HCT116 (cell line): ENCODE measurements around the gene FEM1B. TPM values are rescaled to one million over a fixed set of nuclear protein-coding genes. Genes with fewer than 3 reads are reported as not detected.

Experiments used
- ATAC-seq: fragments of 200-7000 bp; cut with Tn5 transposase; 2 replicates; pipeline ENCODE4 v1.9.1; 2020; ENCODE audit warnings: mild to moderate bottlenecking, moderate library complexity
- BruUV-seq: library from RNA; stranded (reverse); fragments of 400-500 nt; replicated peaks from 2 replicates; lab custom pipeline; 2021; lab: Mats Ljungman, UMichigan
- CTCF ChIA-PET: fragments of 300-600 bp; sonication (Branson Sonifier 250); formaldehyde crosslinking; loops from one replicate; lab custom pipeline; 2021; ENCODE audit warnings: antibody characterized with exemption; lab: Charles Lee
- POLR2A ChIA-PET: fragments of 300-600, 350-600 bp; sonication (Branson Sonifier 250); formaldehyde crosslinking; loops from one replicate; lab custom pipeline; 2021; ENCODE audit warnings: antibody characterized with exemption; lab: Charles Lee
- RAD21 ChIA-PET, 2 experiments: fragments of 300-600 bp; sonication (Branson Sonifier 250); formaldehyde crosslinking; loops; one replicate each; lab custom pipeline; 2023; ENCODE audit warnings: low total read pairs in 2 of 2; ENCODE audit not compliant: uncharacterized antibody in 2 of 2, unreplicated experiment in 2 of 2, low non-redundant PET in 1 of 2; lab: Charles Lee
- DNase-seq: peaks from one replicate; pipeline ENCODE4 v3.0.0-alpha.2; 2010; ENCODE audit warnings: low read depth, low spot score
- H2AFZ ChIP-seq: fragments of 200-600 bp; shearing (Covaris generic), sonication (generic); 2 replicates; pipeline ENCODE4 v1.6.1; 2017; ENCODE audit warnings: low read depth, mixed run types, mixed read lengths, antibody characterized with exemption, low read length; ENCODE audit not compliant: poor library complexity, severe bottlenecking
- H3K27ac ChIP-seq: 2 replicates; pipeline ENCODE4 v1.5.1; 2012; ENCODE audit warnings: low read depth, low read length
- H3K27me3 ChIP-seq: fragments of 200-600 bp; sonication (generic); 2 replicates; pipeline ENCODE4 v1.6.1; 2016; ENCODE audit warnings: mixed run types, low read length, mixed read lengths; ENCODE audit not compliant: insufficient read depth
- H3K36me3 ChIP-seq, 2 experiments: fragments of 200-500 bp in 1 of 2; fragments of 200-600 bp in 1 of 2; sonication (Bioruptor generic) in 1 of 2; sonication (generic) in 1 of 2; 2 replicates each; pipeline versions ENCODE4 v1.5.1 to v1.6.1; 2014 to 2016; ENCODE audit warnings: low read length in 2 of 2, inconsistent platforms in 1 of 2, mixed read lengths in 1 of 2, mixed run types in 1 of 2; ENCODE audit not compliant: insufficient read depth in 2 of 2, control insufficient read depth in 1 of 2
- H3K4me1 ChIP-seq, 2 experiments: fragments of 200-600 bp in 1 of 2; sonication (generic) in 1 of 2; 2 replicates each; pipeline versions ENCODE4 v1.5.1 to v1.6.1; 2012 to 2017; ENCODE audit warnings: low read length in 2 of 2, inconsistent platforms in 1 of 2, mild to moderate bottlenecking in 1 of 2, mixed read lengths in 1 of 2, mixed run types in 1 of 2, moderate library complexity in 1 of 2; ENCODE audit not compliant: insufficient read depth in 2 of 2, control insufficient read depth in 1 of 2
- H3K4me2 ChIP-seq: fragments of 200-600 bp; sonication (generic); 2 replicates; pipeline ENCODE4 v1.6.1; 2017; ENCODE audit warnings: mixed run types, low read length, mixed read lengths
- H3K4me3 ChIP-seq, 2 experiments: fragments of 200-600 bp in 1 of 2; sonication (generic) in 1 of 2; replicated peaks in 1 of 2; 2 replicates each; pipeline ENCODE4 v1.5.1; 2011 to 2016; ENCODE audit warnings: low read length in 2 of 2, control low read depth in 1 of 2, low read depth in 1 of 2, mild to moderate bottlenecking in 1 of 2, mixed read lengths in 1 of 2, mixed run types in 1 of 2
- H3K79me2 ChIP-seq: fragments of 200-600 bp; sonication (generic); 2 replicates; pipeline ENCODE4 v1.6.1; 2017; ENCODE audit warnings: mild to moderate bottlenecking, mixed run types, low read length, moderate library complexity, mixed read lengths; ENCODE audit not compliant: insufficient read depth
- H3K9ac ChIP-seq: fragments of 200-600 bp; sonication (generic); 2 replicates; pipeline ENCODE4 v1.6.1; 2016; ENCODE audit warnings: low read length, mixed read lengths
- H3K9me2 ChIP-seq: fragments of 200-600 bp; sonication (generic), shearing (Covaris generic); 2 replicates; pipeline ENCODE4 v1.6.1; 2017; ENCODE audit warnings: mixed run types, mild to moderate bottlenecking, moderate library complexity; ENCODE audit not compliant: insufficient read depth
- H3K9me3 ChIP-seq, 2 experiments: fragments of 200-500 bp in 1 of 2; fragments of 200-600 bp in 1 of 2; sonication (Bioruptor generic) in 1 of 2; sonication (generic) in 1 of 2; 2 replicates each; pipeline ENCODE4 v1.6.1; 2014 to 2017; ENCODE audit warnings: low read length in 2 of 2, mixed read lengths in 2 of 2, inconsistent platforms in 1 of 2, low read depth in 1 of 2, mild to moderate bottlenecking in 1 of 2, mixed run types in 1 of 2, moderate library complexity in 1 of 2; ENCODE audit not compliant: control insufficient read depth in 1 of 2, insufficient read depth in 1 of 2
- H4K20me1 ChIP-seq: fragments of 200-600 bp; sonication (generic), shearing (Covaris generic); 2 replicates; pipeline ENCODE4 v1.6.1; 2017; ENCODE audit warnings: mixed run types, mild to moderate bottlenecking, moderate library complexity; ENCODE audit not compliant: insufficient read depth
- CTCF ChIP-seq, 3 experiments: fragments of 200-600 bp in 1 of 3; sonication (generic) in 1 of 3; IDR thresholded peaks in 2 of 3; conservative IDR thresholded peaks in 1 of 3; 2 replicates each; pipeline ENCODE4 v1.5.1; 2012 to 2017; ENCODE audit warnings: low read depth in 2 of 3, low read length in 2 of 3, antibody characterized with exemption in 1 of 3, borderline replicate concordance in 1 of 3, control low read depth in 1 of 3, mild to moderate bottlenecking in 1 of 3, mixed read lengths in 1 of 3, mixed run types in 1 of 3, moderate library complexity in 1 of 3; ENCODE audit not compliant: insufficient read depth in 1 of 3
- EGR1 ChIP-seq: IDR thresholded peaks from 2 replicates; pipeline ENCODE4 v1.6.1; 2012; ENCODE audit warnings: low read depth
- EZH2 ChIP-seq: fragments of 200-600 bp; sonication (generic); IDR thresholded peaks from 2 replicates; pipeline ENCODE4 v1.6.1; 2017; ENCODE audit warnings: antibody characterized with exemption, mixed run types
- EZH2phosphoT487 ChIP-seq: fragments of 200-600 bp; IDR thresholded peaks from 2 replicates; pipeline ENCODE4 v1.6.1; 2018; ENCODE audit warnings: antibody characterized with exemption, borderline replicate concordance
- FOSL1 ChIP-seq: IDR thresholded peaks from 2 replicates; pipeline ENCODE4 v1.6.1; 2012; ENCODE audit warnings: low read depth
- JUND ChIP-seq: IDR thresholded peaks from 2 replicates; pipeline ENCODE4 v1.6.1; 2012
- REST ChIP-seq: IDR thresholded peaks from 2 replicates; pipeline ENCODE4 v1.6.1; 2012; ENCODE audit warnings: low read depth
- SIN3A ChIP-seq: IDR thresholded peaks from 2 replicates; pipeline ENCODE4 v1.6.1; 2012; ENCODE audit warnings: low read depth
- ZBTB33 ChIP-seq: IDR thresholded peaks from 2 replicates; pipeline ENCODE4 v1.6.1; 2011; ENCODE audit warnings: mild to moderate bottlenecking, low read length, moderate library complexity; ENCODE audit not compliant: insufficient replicate concordance; ENCODE audit errors: extremely low read depth
- ZFX ChIP-seq: fragments of 450-650 bp; IDR thresholded peaks from 2 replicates; pipeline ENCODE4 v1.6.1; 2017
- intact Hi-C: fragments of 100-400 bp; cut with micrococcal nuclease; formaldehyde crosslinking; loops from 2 replicates; pipeline ENCODE4 v1.10.0; 2022
- total RNA-seq: library from RNA; stranded (reverse); gene quantifications from one replicate; pipeline ENCODE4 v1.2.1, GENCODE V29; 2021; ENCODE audit not compliant: unreplicated experiment

Gene FEM1B
- total RNA-seq, 1 experiment from 2014 or later: 39.7 TPM

- Histone ChIP-seq H3K9me3 (no peaks in the 10 kb centered on the region), H3K4me3 (no peak overlapping the region), H3K27ac (no peak overlapping the region), H2AFZ (no peak overlapping the region), H4K20me1 (peaks cover 8% of the 10 kb centered on the region; the same call in 1 of the 2 replicates), H3K27me3 (no peaks in the 10 kb centered on the region), H3K4me1 (no peaks in the 10 kb centered on the region), H3K9me2 (no peaks in the 10 kb centered on the region), H3K9ac (no peak overlapping the region), H3K4me2 (no peak overlapping the region), H3K79me2 (peaks cover 69% of the 10 kb centered on the region), H3K36me3 (peaks cover 14 to 26% of the 10 kb centered on the region in 2 experiments; a peak in 3 of 4 replicates)
- BruUV-seq: no TSS peak
- RAD21 ChIA-PET: no interaction called here
- POLR2A ChIA-PET: interaction anchor here (0.8 kb wide), 1 partner anchor 15 kb away, joined by 3 read pairs; the partner anchor contains the start of gene FEM1B
- no peak for DNase-seq
- CTCF ChIA-PET: no interaction called here
- TF ChIP-seq JUND: no peak
- no peak for TF ChIP-seq ZBTB33
- no peak for TF ChIP-seq ZFX
- no peak for ATAC-seq
- intact Hi-C loops: no loop called here
Observed at GRCh38 chr15:68292967-68293366, 15.4 kb downstream of the FEM1B start.

GRCh38 chr15:68295014-68295805 lies 17.7 kb downstream of the FEM1B start:
- Histone ChIP-seq H3K9me3 (no peaks in the 10 kb centered on the region), H3K9ac (no peak overlapping the region), H3K27me3 (no peaks in the 10 kb centered on the region), H3K36me3 (peaks cover 12 to 14% of the 10 kb centered on the region in 2 experiments; a peak in 2 of 4 replicates), H3K4me2 (no peak overlapping the region), H4K20me1 (peaks cover 8% of the 10 kb centered on the region; the same call in 1 of the 2 replicates), H3K4me3 (no peak overlapping the region), H3K9me2 (no peaks in the 10 kb centered on the region), H3K4me1 (no peaks in the 10 kb centered on the region), H3K27ac (no peak overlapping the region), H3K79me2 (peaks cover 47% of the 10 kb centered on the region), H2AFZ (no peak overlapping the region)
- no peak for ATAC-seq
- BruUV-seq: no TSS peak
- CTCF ChIA-PET: interaction anchor here (1.2 to 2.3 kb wide), 2 partner anchors 11 to 42 kb away, joined by 5 to 19 read pairs; no protein-coding TSS in a partner anchor
- intact Hi-C loops: no loop called here
- RAD21 ChIA-PET: no interaction called here
- POLR2A ChIA-PET: no interaction called here
- no peak for DNase-seq
- TF ChIP-seq EZH2phosphoT487 (no peak), EGR1 (no peak), EZH2 (no peak), SIN3A (no peak), REST (no peak), FOSL1 (no peak), CTCF (IDR thresholded peaks at IDR 0.05 in 2 of 3, conservative IDR thresholded peaks at IDR 0.05 in 1 of 3; ENCODE audit: borderline replicate concordance in 1 of 3, insufficient read depth in 1 of 3, low read depth in 2 of 3, low read length in 2 of 3) (no peak)
